Measurements from ENCODE around the gene PLPPR5.

Gene PLPPR5

DNA sequence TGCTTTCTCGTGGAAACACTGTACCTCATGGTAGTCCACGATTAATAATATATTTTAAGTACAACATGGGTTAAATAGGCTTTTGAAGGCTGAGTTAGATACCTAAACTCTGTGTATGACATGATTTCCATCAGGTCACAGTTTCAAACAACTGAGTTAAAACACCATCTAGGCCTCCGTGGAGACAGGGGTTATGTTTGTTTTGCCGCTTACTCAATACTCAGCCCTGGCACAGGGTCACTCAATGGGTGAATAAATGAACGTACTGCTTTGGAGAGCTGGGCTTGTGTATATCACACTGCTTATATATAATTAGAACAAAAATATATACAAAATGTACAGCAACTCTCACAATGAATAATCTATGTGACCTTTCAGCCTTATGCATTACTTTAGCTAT lies 72.5 kb downstream of the PLPPR5 start:
- H3K9me3 ChIP-seq (ENCODE audit: control insufficient read depth, insufficient read depth, low read depth, low read length), result no peaks in the 10 kb centered on the region
- TF ChIP-seq ZNF776 (tag by site-specific recombination; IDR thresholded peaks at IDR 0.05; ENCODE audit: borderline replicate concordance), result no peak
- no peak for TF ChIP-seq SCRT1 (tag by site-specific recombination; IDR thresholded peaks at IDR 0.05; ENCODE audit: borderline replicate concordance)
- no peak for TF ChIP-seq ZNF677 (tag by site-specific recombination; IDR thresholded peaks at IDR 0.05)
- TF ChIP-seq ZNF354C (tag by site-specific recombination; IDR thresholded peaks at IDR 0.05; ENCODE audit: borderline replicate concordance, low read depth), result no peak
- TF ChIP-seq ZNF394 (tag by site-specific recombination; IDR thresholded peaks at IDR 0.05; ENCODE audit: borderline replicate concordance), result no peak
- no peak for TF ChIP-seq WT1 (tag by site-specific recombination; IDR thresholded peaks at IDR 0.05)
- no peaks in the 10 kb centered on the region for H3K36me3 ChIP-seq (ENCODE audit: control insufficient read depth in 2 of 2, insufficient read depth in 1 of 2, low read length in 2 of 2)
- H3K4me1 ChIP-seq (ENCODE audit: control insufficient read depth, insufficient read depth, low read length), result no peaks in the 10 kb centered on the region
- ChIA-PET POLR2A (no interaction called here), CTCF (no interaction called here)
- no peak overlapping the region for H3K4me3 ChIP-seq (ENCODE audit: low read depth, low read length)
- H3K27ac ChIP-seq (ENCODE audit: extremely low read depth, low read depth, low read length), result no peak overlapping the region

DNA sequence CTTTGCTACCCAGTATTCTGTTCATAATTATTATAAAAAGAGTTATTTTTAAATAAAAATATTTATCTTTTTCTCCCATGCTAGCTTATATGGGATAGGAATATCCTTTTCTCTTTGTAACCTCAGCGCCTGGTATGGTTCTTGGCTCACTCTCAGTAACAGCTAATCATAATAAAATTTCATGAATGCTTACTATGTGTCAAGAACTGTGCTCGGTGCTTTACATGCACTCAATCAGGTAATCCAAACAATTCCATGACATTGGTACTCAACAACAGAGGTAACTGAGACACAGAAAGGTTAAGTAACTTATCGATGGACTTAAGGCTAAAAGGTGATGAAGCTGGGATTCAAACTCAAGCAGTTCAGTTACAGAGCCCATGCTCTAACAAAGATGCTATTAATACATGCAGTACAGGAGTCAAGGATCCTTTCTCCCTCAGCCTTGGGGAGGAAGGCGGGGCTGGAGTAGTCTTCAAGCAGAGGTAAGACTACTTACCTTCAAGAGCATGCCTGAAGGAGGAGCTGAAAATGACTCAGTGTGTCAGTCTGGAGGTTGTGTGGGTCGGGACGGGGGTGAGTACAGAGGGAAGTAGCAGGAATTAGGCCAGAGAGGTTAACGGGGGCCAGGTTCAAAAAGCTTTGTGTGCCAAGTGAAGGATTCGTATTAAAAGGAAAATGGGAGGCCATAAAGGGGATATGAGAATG lies 73.4 kb downstream of the PLPPR5 start:
- POLR2A ChIA-PET, result no interaction called here
- H3K36me3 ChIP-seq (ENCODE audit: control insufficient read depth in 2 of 2, insufficient read depth in 1 of 2, low read length in 2 of 2), result no peaks in the 10 kb centered on the region
- H3K27ac ChIP-seq (ENCODE audit: extremely low read depth, low read depth, low read length), result no peak overlapping the region
- no peaks in the 10 kb centered on the region for H3K9me3 ChIP-seq (ENCODE audit: control insufficient read depth, insufficient read depth, low read depth, low read length)
- no peaks in the 10 kb centered on the region for H3K4me1 ChIP-seq (ENCODE audit: control insufficient read depth, insufficient read depth, low read length)
- CTCF ChIA-PET, result no interaction called here
- H3K4me3 ChIP-seq (ENCODE audit: low read depth, low read length), result no peak overlapping the region
- TF ChIP-seq ZNF335 (tag by site-specific recombination; conservative IDR thresholded peaks at IDR 0.05) (no peak), ZNF623 (tag by site-specific recombination; IDR thresholded peaks at IDR 0.05) (no peak), GLI4 (tag by site-specific recombination; IDR thresholded peaks at IDR 0.05) (no peak)

DNA sequence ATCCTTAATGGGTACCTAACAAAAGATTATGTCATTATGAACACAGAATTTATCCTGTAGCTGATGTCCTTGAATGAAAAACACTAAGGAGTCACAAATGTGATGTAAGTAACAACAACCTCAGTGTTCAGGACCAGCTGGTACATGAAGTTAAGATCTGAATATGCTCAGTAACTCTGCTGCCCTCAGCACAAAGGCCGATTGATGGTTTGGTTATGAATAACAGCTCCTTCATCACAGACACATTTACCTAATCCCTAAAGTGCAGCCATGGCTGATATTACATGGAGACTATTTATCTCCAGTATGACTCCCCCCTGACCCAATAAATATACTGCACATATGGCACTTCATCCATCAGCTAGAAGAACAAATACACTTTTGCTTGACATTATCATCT lies 75.2 kb downstream of the PLPPR5 start:
- no peak for TF ChIP-seq ZNF561 (tag by site-specific recombination; IDR thresholded peaks at IDR 0.05; ENCODE audit: borderline replicate concordance)
- TF ChIP-seq TRIM28 (IDR thresholded peaks at IDR 0.05; ENCODE audit: borderline replicate concordance, low read length), result peak; percentile 39; the same call in 1 of the 2 replicates
- H3K4me1 ChIP-seq (ENCODE audit: control insufficient read depth, insufficient read depth, low read length), result no peaks in the 10 kb centered on the region
- no peaks in the 10 kb centered on the region for H3K9me3 ChIP-seq (ENCODE audit: control insufficient read depth, insufficient read depth, low read depth, low read length)
- ChIA-PET CTCF (interaction anchor here (0.6 kb wide), 1 partner anchor 51 kb away, joined by 4 read pairs; no protein-coding TSS in a partner anchor), POLR2A (no interaction called here)
- H3K4me3 ChIP-seq (ENCODE audit: low read depth, low read length), result no peak overlapping the region
- no peaks in the 10 kb centered on the region for H3K36me3 ChIP-seq (ENCODE audit: control insufficient read depth in 2 of 2, insufficient read depth in 1 of 2, low read length in 2 of 2)
- no peak overlapping the region for H3K27ac ChIP-seq (ENCODE audit: extremely low read depth, low read depth, low read length)

DNA sequence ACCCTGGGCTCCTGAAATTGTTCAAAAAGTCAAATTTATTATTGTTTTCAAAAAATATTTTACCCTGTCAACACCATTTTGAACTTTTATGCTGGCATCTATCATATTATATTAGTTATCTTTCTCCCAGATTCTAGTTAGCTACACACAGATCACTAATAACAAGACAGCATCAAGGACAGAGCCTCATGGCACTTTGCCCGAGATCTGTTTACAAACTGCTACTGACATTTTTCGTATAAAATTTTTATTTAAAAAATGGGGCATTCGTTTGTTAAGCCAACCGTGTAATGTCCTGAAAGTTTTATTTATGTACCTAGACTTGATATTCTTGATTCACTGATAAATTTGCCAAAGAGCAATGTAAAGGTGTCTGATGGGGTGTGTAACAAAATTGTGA lies 78.1 kb downstream of the PLPPR5 start:
- Histone ChIP-seq H3K9me3 (ENCODE audit: control insufficient read depth, insufficient read depth, low read depth, low read length) (no peaks in the 10 kb centered on the region), H3K4me1 (ENCODE audit: control insufficient read depth, insufficient read depth, low read length) (no peaks in the 10 kb centered on the region), H3K4me3 (ENCODE audit: low read depth, low read length) (no peak overlapping the region), H3K27ac (ENCODE audit: extremely low read depth, low read depth, low read length) (no peak overlapping the region), H3K36me3 (ENCODE audit: control insufficient read depth in 2 of 2, insufficient read depth in 1 of 2, low read length in 2 of 2) (no peaks in the 10 kb centered on the region)
- POLR2A ChIA-PET, result no interaction called here
- CTCF ChIA-PET, result no interaction called here
- TF ChIP-seq ZNF529 (tag by site-specific recombination; IDR thresholded peaks at IDR 0.05; ENCODE audit: insufficient replicate concordance) (no peak), ZNF169 (tag by site-specific recombination; IDR thresholded peaks at IDR 0.05) (no peak), ZFP41 (tag by site-specific recombination; IDR thresholded peaks at IDR 0.05; ENCODE audit: borderline replicate concordance) (no peak), ZNF837 (tag by site-specific recombination; IDR thresholded peaks at IDR 0.05) (no peak), ZNF248 (tag by site-specific recombination; IDR thresholded peaks at IDR 0.05) (no peak)
- TF ChIP-seq, protein P1, sequence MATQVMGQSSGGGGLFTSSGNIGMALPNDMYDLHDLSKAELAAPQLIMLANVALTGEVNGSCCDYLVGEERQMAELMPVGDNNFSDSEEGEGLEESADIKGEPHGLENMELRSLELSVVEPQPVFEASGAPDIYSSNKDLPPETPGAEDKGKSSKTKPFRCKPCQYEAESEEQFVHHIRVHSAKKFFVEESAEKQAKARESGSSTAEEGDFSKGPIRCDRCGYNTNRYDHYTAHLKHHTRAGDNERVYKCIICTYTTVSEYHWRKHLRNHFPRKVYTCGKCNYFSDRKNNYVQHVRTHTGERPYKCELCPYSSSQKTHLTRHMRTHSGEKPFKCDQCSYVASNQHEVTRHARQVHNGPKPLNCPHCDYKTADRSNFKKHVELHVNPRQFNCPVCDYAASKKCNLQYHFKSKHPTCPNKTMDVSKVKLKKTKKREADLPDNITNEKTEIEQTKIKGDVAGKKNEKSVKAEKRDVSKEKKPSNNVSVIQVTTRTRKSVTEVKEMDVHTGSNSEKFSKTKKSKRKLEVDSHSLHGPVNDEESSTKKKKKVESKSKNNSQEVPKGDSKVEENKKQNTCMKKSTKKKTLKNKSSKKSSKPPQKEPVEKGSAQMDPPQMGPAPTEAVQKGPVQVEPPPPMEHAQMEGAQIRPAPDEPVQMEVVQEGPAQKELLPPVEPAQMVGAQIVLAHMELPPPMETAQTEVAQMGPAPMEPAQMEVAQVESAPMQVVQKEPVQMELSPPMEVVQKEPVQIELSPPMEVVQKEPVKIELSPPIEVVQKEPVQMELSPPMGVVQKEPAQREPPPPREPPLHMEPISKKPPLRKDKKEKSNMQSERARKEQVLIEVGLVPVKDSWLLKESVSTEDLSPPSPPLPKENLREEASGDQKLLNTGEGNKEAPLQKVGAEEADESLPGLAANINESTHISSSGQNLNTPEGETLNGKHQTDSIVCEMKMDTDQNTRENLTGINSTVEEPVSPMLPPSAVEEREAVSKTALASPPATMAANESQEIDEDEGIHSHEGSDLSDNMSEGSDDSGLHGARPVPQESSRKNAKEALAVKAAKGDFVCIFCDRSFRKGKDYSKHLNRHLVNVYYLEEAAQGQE (tag by site-specific recombination; IDR thresholded peaks at IDR 0.05), result no peak
- TF ChIP-seq, protein P2, sequence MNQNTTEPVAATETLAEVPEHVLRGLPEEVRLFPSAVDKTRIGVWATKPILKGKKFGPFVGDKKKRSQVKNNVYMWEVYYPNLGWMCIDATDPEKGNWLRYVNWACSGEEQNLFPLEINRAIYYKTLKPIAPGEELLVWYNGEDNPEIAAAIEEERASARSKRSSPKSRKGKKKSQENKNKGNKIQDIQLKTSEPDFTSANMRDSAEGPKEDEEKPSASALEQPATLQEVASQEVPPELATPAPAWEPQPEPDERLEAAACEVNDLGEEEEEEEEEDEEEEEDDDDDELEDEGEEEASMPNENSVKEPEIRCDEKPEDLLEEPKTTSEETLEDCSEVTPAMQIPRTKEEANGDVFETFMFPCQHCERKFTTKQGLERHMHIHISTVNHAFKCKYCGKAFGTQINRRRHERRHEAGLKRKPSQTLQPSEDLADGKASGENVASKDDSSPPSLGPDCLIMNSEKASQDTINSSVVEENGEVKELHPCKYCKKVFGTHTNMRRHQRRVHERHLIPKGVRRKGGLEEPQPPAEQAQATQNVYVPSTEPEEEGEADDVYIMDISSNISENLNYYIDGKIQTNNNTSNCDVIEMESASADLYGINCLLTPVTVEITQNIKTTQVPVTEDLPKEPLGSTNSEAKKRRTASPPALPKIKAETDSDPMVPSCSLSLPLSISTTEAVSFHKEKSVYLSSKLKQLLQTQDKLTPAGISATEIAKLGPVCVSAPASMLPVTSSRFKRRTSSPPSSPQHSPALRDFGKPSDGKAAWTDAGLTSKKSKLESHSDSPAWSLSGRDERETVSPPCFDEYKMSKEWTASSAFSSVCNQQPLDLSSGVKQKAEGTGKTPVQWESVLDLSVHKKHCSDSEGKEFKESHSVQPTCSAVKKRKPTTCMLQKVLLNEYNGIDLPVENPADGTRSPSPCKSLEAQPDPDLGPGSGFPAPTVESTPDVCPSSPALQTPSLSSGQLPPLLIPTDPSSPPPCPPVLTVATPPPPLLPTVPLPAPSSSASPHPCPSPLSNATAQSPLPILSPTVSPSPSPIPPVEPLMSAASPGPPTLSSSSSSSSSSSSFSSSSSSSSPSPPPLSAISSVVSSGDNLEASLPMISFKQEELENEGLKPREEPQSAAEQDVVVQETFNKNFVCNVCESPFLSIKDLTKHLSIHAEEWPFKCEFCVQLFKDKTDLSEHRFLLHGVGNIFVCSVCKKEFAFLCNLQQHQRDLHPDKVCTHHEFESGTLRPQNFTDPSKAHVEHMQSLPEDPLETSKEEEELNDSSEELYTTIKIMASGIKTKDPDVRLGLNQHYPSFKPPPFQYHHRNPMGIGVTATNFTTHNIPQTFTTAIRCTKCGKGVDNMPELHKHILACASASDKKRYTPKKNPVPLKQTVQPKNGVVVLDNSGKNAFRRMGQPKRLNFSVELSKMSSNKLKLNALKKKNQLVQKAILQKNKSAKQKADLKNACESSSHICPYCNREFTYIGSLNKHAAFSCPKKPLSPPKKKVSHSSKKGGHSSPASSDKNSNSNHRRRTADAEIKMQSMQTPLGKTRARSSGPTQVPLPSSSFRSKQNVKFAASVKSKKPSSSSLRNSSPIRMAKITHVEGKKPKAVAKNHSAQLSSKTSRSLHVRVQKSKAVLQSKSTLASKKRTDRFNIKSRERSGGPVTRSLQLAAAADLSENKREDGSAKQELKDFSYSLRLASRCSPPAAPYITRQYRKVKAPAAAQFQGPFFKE (tag by site-specific recombination; IDR thresholded peaks at IDR 0.05; ENCODE audit: borderline replicate concordance), result no peak

All from HEK293 (cell line).